Left ventricle myocardium superior (tissue), 1 donor: ENCODE measurements around the gene DEXI. TPM values are rescaled to one million over a fixed set of nuclear protein-coding genes. Genes with fewer than 3 reads are reported as not detected.

Source experiments
- ATAC-seq: fragments of 200-7000 bp; cut with Tn5 transposase; one replicate; pipeline ENCODE4 v1.9.1; 2020; ENCODE audit warnings: mild to moderate bottlenecking, moderate library complexity
- DNase-seq: peaks from one replicate; pipeline ENCODE4 v3.0.0-alpha.2; 2020
- intact Hi-C: fragments of 100-400 bp; cut with micrococcal nuclease; formaldehyde crosslinking; loops from one replicate; pipeline ENCODE4 v1.11.0; 2022
- long read RNA-seq: library from polyadenylated mRNA; unstranded; transcript quantifications from one replicate; pipeline ENCODE4 v2.0.0, GENCODE V29; 2021
- total RNA-seq: library from RNA; stranded (reverse); fragmentation: NEBNext Ultra II Directional; extraction: Animal tissue kit (Norgen Biotek cat#: 25700); gene quantifications from one replicate; pipeline ENCODE4 v1.2.1, GENCODE V29; 2021
- donor health status: DM: no; HTN: yes; CAD: no; lungs with severe emphysema.

DEXI gene
- 124 TPM for total RNA-seq
- long read RNA-seq, full-length matches to known transcripts: 247 of 257 reads
- long read RNA-seq, partial matches to known transcripts: 0 of 257 reads
- long read RNA-seq, other reads (novel, unspliced or antisense): 10 of 257 reads

GRCh38 chr16:10942352-10943063 is at the start of gene DEXI:
Gene DEXI, minus strand, starts transcription at chr16:10942468. Its CDS starts 463 bp downstream, at chr16:10942005.
- peak; percentile 98 for DNase-seq
- peak; percentile 75 for ATAC-seq
- intact Hi-C loops: no loop called here

DNA sequence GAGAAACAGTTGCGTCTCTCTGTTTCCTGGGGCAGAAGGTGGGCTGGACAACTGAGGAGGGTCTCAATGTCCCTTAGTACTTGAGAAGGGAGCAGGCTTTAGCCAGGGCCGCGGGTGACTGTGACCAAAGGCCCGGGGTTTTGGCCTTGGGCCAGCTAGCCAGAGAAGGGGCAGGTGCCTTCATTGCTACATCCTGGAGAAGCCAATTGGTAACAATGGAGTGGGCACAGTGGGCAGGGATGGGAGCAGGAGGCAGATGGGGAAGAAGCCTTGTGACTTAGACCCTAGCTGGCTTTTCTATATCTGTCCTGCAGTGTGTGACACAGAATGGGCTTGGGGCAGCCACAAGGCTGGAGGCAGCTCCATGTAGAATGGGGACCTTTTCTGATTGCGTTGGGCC is 48.1 kb upstream of the DEXI start:
- ATAC-seq: no peak
- intact Hi-C loops: no loop called here
- DNase-seq: no peak

DNA sequence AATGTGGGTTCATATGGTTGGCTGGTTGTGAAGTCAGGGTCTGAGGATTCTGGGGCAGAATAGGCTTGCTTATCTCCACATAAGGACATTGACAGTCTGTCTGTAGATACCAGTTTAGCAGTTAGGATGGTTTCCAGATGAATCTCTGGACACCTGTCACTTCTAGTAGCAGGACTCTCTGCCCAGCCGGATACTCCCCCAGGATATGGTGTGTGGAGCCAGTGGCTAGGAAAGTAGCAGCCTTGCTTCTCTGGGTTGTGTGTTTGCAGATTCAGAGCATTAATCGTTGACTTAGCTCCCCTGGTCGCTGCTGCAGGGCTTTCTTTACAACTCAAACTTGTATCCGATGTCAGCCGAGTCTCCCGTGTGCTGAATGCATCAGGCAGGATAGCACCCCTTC is 47.3 kb upstream of the DEXI start:
- DNase-seq: no peak
- ATAC-seq: no peak
- intact Hi-C loops: no loop called here

- DNase-seq: no peak
- ATAC-seq: no peak
- intact Hi-C loops: no loop called here
Measured at GRCh38 chr16:10988879-10989278, 46.6 kb upstream of the DEXI start.

- no peak for ATAC-seq
- DNase-seq: no peak
- intact Hi-C loops: no loop called here
Measured at GRCh38 chr16:10988164-10988803, 46.0 kb upstream of the DEXI start.

- intact Hi-C loops: no loop called here
- no peak for ATAC-seq
- no peak for DNase-seq
Measured at GRCh38 chr16:10987361-10988163, 45.3 kb upstream of the DEXI start.

- no peak for DNase-seq
Measured at GRCh38 chr16:10984509-10984908, 42.2 kb upstream of the DEXI start.

DNA sequence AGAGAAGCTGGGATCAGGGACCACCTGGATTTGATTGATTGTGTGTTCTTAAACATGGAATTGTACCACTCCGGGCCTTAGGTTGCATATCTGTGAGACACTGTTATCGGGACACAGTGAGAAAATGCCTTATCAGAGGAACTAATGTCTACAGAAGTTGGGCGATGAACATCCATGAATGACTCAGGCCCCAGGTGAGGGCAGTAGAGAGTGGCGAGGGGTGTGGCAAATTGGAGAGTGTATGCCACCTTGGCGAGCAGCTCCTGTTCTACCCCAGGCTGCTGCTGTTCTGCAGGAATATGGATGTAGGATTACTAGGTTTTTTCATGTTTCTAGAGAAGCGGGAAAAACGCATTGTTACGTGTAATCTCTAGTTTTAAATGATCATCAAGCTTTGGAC is 40.9 kb upstream of the DEXI start:
- intact Hi-C loops: no loop called here

More at GRCh38 chr16:10984509-10984908, 42.2 kb upstream of the DEXI start:
- no peak for ATAC-seq
- intact Hi-C loops: no loop called here

DNA sequence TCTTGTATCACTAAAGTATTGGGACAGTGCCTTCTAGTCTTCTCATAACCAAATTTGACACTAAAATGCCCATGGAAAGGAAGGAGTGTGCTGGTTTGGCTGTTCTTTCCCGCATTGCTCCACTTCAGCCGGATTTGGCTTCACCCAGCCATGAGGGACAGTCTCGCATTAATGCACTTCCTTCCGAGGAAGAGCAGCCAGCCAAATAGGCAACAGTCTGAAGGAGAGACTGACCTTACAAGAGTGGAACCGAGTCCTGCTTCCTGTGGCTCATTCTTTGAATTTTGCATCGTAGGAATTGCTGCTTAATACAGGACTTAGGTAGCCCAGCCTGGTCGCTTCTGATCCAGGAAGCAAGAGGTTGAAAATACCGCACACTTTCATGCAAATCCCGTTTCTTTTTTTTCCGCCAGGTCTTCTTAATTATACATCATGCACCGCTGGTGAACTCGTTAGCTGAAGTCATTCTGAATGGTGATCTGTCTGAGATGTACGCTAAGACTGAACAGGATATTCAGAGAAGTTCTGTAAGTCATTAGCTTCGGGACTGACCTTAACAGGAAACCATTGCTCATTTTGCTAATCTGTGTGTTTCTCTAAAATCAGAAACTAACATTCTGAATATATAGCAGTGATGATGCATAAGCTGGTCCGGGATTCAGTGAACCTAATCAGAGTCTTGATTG is 40.3 kb upstream of the DEXI start:
- ATAC-seq (peak; percentile 77), DNase-seq (peak; percentile 52)
- intact Hi-C loops: no loop called here

More for the DNA sequence above, 40.9 kb upstream of the DEXI start:
- DNase-seq: no peak
- ATAC-seq: no peak

- intact Hi-C loops: no loop called here
- DNase-seq (no peak), ATAC-seq (peak; percentile 30)
Measured at GRCh38 chr16:10981697-10982216, 39.5 kb upstream of the DEXI start.

- intact Hi-C loops: no loop called here
- ATAC-seq (no peak), DNase-seq (no peak)
Measured at GRCh38 chr16:10980813-10981212, 38.5 kb upstream of the DEXI start.

GRCh38 chr16:10979717-10980601 is 37.7 kb upstream of the DEXI start:
- peak; percentile 72 for ATAC-seq
- DNase-seq: peak; percentile 49
- intact Hi-C loops: loop anchor here (10.0 kb wide), 1 partner anchor 375 kb away; no protein-coding TSS in a partner anchor

DNA sequence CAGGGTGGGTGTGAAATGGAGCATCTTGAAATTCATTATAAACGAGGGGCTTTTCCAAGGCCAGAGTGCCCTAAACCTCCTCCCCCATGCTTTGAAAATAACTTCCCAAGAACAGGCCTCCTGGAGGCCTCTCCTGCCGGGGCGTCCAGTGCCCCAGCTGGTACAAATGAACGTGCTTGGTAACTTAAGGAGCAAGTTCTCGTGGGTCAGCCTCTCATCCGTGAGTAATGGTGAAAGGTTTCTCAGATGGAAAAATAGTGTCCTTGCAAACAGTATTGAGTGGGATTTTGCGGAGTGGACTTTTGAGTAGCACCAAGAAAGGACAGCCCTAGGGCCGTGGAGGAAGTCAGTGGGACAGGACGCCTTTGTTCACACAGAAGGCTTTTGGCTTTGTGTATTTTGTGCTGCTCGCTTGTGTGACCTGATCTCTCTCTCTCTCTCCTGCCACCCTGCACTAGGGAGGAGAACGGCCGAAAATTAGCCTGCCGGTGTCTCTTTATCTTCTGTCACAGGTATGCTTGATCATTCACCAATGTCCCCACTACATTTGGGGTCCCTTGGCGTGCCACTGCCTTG is 36.7 kb upstream of the DEXI start:
- intact Hi-C loops: loop anchor here (10.0 kb wide), 1 partner anchor 376 kb away; no protein-coding TSS in a partner anchor
- DNase-seq (no peak), ATAC-seq (no peak)

GRCh38 chr16:10978124-10978523 is 35.9 kb upstream of the DEXI start:
- intact Hi-C loops: loop anchor here (10.0 kb wide), 1 partner anchor 377 kb away; no protein-coding TSS in a partner anchor
- DNase-seq: no peak
- no peak for ATAC-seq

- intact Hi-C loops: loop anchor here (10.0 kb wide), 1 partner anchor 378 kb away; no protein-coding TSS in a partner anchor
- no peak for ATAC-seq
Measured at GRCh38 chr16:10976634-10977033, 34.4 kb upstream of the DEXI start.

GRCh38 chr16:10972819-10973464 is 30.7 kb upstream of the DEXI start:
- intact Hi-C loops: loop anchor here (5.0 to 10.0 kb wide), 2 partner anchors 284 to 382 kb away; partner anchors contain the start of gene SOCS1
- ATAC-seq (no peak), DNase-seq (no peak)

More at GRCh38 chr16:10976634-10977033, 34.4 kb upstream of the DEXI start:
- DNase-seq: no peak
